HTERT RPE-1 (cell line): Measurements from ENCODE around the gene IL3.

ENCODE experiments used
- in situ Hi-C: fragments of 300-500 bp; cut with MboI; formaldehyde crosslinking; loops from 4 replicates; pipeline ENCODE4 v1.14.3; 2020; ENCODE audit warnings: low sequenced_read_pairs

The IL3 gene

DNA sequence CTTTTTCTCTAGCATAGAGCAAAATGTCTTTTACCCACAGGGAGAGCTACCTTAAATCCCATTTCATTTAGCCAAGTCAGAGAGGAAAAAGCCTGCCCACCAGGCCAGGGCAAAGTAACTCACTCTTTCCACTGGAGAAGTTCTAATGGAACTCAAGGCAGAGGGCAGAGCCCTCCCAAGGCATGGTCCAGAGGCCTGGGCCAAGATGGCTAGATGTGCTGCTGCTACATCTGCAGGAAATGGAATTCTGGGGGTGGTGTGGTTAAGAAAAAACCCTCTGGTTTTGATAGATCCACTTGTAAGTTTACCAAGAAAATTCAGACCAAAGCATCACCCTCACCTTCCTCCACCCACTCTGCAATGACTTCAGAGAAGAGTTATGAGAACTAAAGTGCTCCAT is 50.5 kb downstream of the IL3 start:
- in situ Hi-C loops, result no loop called here

DNA sequence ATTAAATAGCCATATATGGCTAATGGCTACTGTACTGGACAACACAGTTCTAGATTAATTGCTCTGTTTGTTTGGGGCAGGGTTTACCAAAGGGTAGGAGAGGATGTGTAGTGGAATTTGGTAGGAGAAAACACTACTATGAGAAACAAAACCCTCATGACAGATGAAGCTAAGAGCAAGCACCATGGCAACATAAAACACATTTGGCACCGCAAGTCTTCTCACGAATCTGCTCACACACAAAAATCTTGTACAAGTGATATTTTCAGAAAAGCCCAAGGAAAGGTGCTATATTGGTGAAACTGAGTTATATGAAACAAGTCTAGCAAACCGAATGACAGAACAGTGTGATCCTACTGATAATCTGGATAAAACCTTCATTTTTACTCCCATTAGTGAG is 51.7 kb downstream of the IL3 start:
- in situ Hi-C loops, result no loop called here
